Neural progenitor cell (in vitro differentiated cells): ENCODE measurements around the gene PTPRG. TPM values are rescaled to one million over a fixed set of nuclear protein-coding genes. Genes with fewer than 3 reads are reported as not detected.

ENCODE experiments used
- DNase-seq: peaks from one replicate; pipeline ENCODE4 v3.0.0-alpha.2; 2016; ENCODE audit warnings: low spot score
- H2AFZ ChIP-seq: fragments of 200-600 bp; sonication (generic); replicated peaks from 2 replicates; pipeline ENCODE4 v1.6.1; 2016; ENCODE audit warnings: antibody characterized with exemption
- H3F3A ChIP-seq: fragments of 200-600 bp; sonication (generic); 2 replicates; pipeline ENCODE4 v1.6.1; 2016; ENCODE audit warnings: antibody characterized with exemption, low read depth
- H3K27ac ChIP-seq: fragments of 200-600 bp; sonication (generic); 2 replicates; pipeline ENCODE4 v1.5.1; 2016; ENCODE audit warnings: mild to moderate bottlenecking
- H3K27me3 ChIP-seq: fragments of 200-600 bp; sonication (generic); 2 replicates; pipeline ENCODE4 v1.6.1; 2016; ENCODE audit warnings: mild to moderate bottlenecking, moderate library complexity
- H3K36me3 ChIP-seq: fragments of 200-600 bp; sonication (generic); 2 replicates; pipeline ENCODE4 v1.5.1; 2016
- H3K4me1 ChIP-seq: fragments of 200-600 bp; sonication (generic); 2 replicates; pipeline ENCODE4 v1.6.1; 2016; ENCODE audit warnings: mixed run types
- H3K4me2 ChIP-seq: fragments of 200-600 bp; sonication (generic); 2 replicates; pipeline ENCODE4 v1.6.1; 2016
- H3K4me3 ChIP-seq: fragments of 200-600 bp; sonication (generic); 2 replicates; pipeline ENCODE4 v1.5.1; 2016
- H3K79me2 ChIP-seq: fragments of 200-600 bp; sonication (generic); 2 replicates; pipeline ENCODE4 v1.6.1; 2016; ENCODE audit warnings: low read depth
- H3K9ac ChIP-seq: fragments of 200-600 bp; sonication (generic); 2 replicates; pipeline ENCODE4 v1.6.1; 2016
- H3K9me3 ChIP-seq: fragments of 200-600 bp; sonication (generic); 2 replicates; pipeline ENCODE4 v1.5.1; 2016; ENCODE audit warnings: low read depth
- H4K20me1 ChIP-seq: fragments of 200-600 bp; sonication (generic); 2 replicates; pipeline ENCODE4 v1.6.1; 2016; ENCODE audit warnings: low read depth
- H3K27ac Mint-ChIP-seq: 3 replicates; pipeline ENCODE4 v1.8.0; 2021; ENCODE audit warnings: mixed read lengths
- H3K27me3 Mint-ChIP-seq: 2 replicates; pipeline ENCODE4 v1.8.0; 2022; ENCODE audit warnings: low read depth, mild to moderate bottlenecking, inconsistent platforms, moderate library complexity, mixed read lengths; ENCODE audit not compliant: insufficient read depth
- H3K36me3 Mint-ChIP-seq: 3 replicates; pipeline ENCODE4 v1.8.0; 2021; ENCODE audit warnings: mixed read lengths
- H3K4me1 Mint-ChIP-seq: 3 replicates; pipeline ENCODE4 v1.8.0; 2021; ENCODE audit warnings: mixed read lengths
- H3K4me3 Mint-ChIP-seq: 3 replicates; pipeline ENCODE4 v1.8.0; 2021; ENCODE audit warnings: mild to moderate bottlenecking, moderate library complexity, mixed read lengths
- H3K9me3 Mint-ChIP-seq: 3 replicates; pipeline ENCODE4 v1.8.0; 2020; ENCODE audit warnings: mixed read lengths
- EZH2 ChIP-seq: fragments of 200-600 bp; sonication (generic); IDR thresholded peaks from 2 replicates; pipeline ENCODE4 v1.6.1; 2017; ENCODE audit warnings: antibody characterized with exemption, mild to moderate bottlenecking, moderate library complexity
- EZH2phosphoT487 ChIP-seq: fragments of 200-600 bp; sonication (generic); IDR thresholded peaks from 2 replicates; pipeline ENCODE4 v1.6.1; 2017; ENCODE audit warnings: antibody characterized with exemption
- total RNA-seq: library from RNA; depleted of rRNA; stranded (reverse); fragments of >200 nt; gene quantifications from 2 replicates; pipeline ENCODE4 v1.2.3, GENCODE V29; 2015; ENCODE audit warnings: low replicate concordance
- TF ChIP-seq, protein P1 (sequence below): fragments of 200-600 bp; sonication (generic); IDR thresholded peaks from 2 replicates; pipeline ENCODE4 v1.5.1; 2017; ENCODE audit warnings: antibody characterized with exemption, mild to moderate bottlenecking

The PTPRG gene
- total RNA-seq, 1 donor from 2014 or later: 65.3 TPM

DNA sequence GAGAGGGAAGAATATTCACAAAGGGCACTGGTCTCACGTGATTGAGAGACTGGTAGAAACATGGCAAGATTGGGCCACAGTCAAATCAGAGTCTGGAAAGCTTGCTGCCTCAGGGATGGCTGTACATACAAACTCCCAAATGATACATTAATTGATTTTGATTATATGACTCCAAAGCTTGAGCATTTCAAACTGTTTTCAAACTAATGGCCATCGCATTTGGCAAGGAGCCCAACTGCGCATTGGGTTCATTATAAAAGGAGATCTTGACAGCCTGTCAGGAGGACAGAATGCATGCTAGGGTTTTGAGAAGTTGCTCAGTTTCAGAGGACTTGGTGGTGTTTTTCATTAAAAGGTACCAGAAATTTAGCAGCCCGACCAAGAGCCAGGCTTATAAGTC is 117.7 kb downstream of the PTPRG start:
- Histone ChIP-seq H3K27ac (no peak overlapping the region), H3K9ac (no peak overlapping the region), H3K36me3 (no peaks in the 10 kb centered on the region), H3K27me3 (no peaks in the 10 kb centered on the region), H3F3A (peaks cover 18% of the 10 kb centered on the region), H3K9me3 (no peaks in the 10 kb centered on the region), H3K79me2 (peaks cover 91% of the 10 kb centered on the region), H3K4me3 (no peak overlapping the region), H2AFZ (no peak overlapping the region), H3K4me2 (no peak overlapping the region), H4K20me1 (peaks cover 68% of the 10 kb centered on the region), H3K4me1 (peaks cover 47% of the 10 kb centered on the region)
- Mint-ChIP-seq H3K27ac (no peak overlapping the region), H3K27me3 (peaks cover 5% of the 10 kb centered on the region), H3K9me3 (peaks cover 4% of the 10 kb centered on the region), H3K36me3 (no peaks in the 10 kb centered on the region), H3K4me1 (peaks cover 51% of the 10 kb centered on the region), H3K4me3 (no peak overlapping the region)
- TF ChIP-seq EZH2 (no peak), EZH2phosphoT487 (no peak)
- TF ChIP-seq, protein P1, sequence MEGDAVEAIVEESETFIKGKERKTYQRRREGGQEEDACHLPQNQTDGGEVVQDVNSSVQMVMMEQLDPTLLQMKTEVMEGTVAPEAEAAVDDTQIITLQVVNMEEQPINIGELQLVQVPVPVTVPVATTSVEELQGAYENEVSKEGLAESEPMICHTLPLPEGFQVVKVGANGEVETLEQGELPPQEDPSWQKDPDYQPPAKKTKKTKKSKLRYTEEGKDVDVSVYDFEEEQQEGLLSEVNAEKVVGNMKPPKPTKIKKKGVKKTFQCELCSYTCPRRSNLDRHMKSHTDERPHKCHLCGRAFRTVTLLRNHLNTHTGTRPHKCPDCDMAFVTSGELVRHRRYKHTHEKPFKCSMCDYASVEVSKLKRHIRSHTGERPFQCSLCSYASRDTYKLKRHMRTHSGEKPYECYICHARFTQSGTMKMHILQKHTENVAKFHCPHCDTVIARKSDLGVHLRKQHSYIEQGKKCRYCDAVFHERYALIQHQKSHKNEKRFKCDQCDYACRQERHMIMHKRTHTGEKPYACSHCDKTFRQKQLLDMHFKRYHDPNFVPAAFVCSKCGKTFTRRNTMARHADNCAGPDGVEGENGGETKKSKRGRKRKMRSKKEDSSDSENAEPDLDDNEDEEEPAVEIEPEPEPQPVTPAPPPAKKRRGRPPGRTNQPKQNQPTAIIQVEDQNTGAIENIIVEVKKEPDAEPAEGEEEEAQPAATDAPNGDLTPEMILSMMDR: no peak
- DNase-seq: no peak

DNA sequence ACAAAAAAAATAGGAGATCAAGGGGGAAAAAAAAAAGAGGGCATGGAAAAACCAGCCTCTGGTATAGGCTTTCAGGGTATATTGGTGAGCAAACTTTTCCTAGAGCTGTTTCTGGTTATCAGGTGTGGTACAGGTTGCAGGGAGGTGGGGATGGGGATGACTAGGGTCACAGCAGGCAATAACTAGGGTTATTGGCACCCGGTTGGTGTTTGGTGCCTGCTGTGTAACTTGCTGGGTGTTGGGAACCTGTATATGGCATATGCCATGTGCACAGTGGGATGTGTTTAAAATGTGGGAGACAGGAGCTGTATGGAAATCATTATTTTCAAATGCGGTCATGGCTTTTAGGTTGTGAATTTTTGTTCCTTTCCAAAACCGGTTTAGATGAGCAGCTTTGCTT is 119.2 kb downstream of the PTPRG start:
- no peaks in the 10 kb centered on the region for H3K36me3 ChIP-seq
- H3K9me3 ChIP-seq: no peaks in the 10 kb centered on the region
- Mint-ChIP-seq H3K36me3 (no peaks in the 10 kb centered on the region), H3K27ac (no peak overlapping the region), H3K27me3 (peaks cover 5% of the 10 kb centered on the region), H3K4me3 (no peak overlapping the region), H3K9me3 (peaks cover 2% of the 10 kb centered on the region), H3K4me1 (peaks cover 59% of the 10 kb centered on the region)
- H3K27ac ChIP-seq: no peak overlapping the region
- H4K20me1 ChIP-seq: peaks cover 84% of the 10 kb centered on the region
- peaks cover 1% of the 10 kb centered on the region for H3K27me3 ChIP-seq
- H3K79me2 ChIP-seq: peaks cover 97% of the 10 kb centered on the region
- peaks cover 18% of the 10 kb centered on the region for H3F3A ChIP-seq
- peaks cover 63% of the 10 kb centered on the region for H3K4me1 ChIP-seq
- H3K9ac ChIP-seq: no peak overlapping the region
- H3K4me2 ChIP-seq: no peak overlapping the region
- TF ChIP-seq EZH2: no peak
- no peak for TF ChIP-seq EZH2phosphoT487
- TF ChIP-seq, protein P1: no peak
- H3K4me3 ChIP-seq: no peak overlapping the region
- H2AFZ ChIP-seq: no peak overlapping the region
- no peak for DNase-seq

DNA sequence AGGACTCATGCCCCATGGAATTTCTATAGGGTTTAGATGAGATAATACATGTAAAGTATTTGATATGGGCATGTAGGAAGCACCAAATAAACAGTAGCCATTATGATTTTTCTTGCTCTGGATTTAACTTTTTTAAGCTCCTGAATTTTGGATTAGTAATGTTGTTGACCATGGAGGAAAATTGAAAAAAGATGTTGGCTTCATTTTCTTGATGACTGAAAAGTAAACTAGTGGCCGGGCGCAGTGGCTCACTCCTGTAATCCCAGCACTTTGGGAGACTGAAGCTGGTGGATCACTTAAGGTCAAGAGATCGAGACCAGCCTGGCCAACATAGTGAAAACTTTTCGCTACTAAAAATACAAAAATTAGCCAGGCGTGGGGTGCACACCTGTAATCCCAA is 120.3 kb downstream of the PTPRG start:
- H3K79me2 ChIP-seq: peaks cover 98% of the 10 kb centered on the region

More for the DNA sequence above, 120.3 kb downstream of the PTPRG start:
- no peaks in the 10 kb centered on the region for H3K9me3 ChIP-seq
- H3K9me3 Mint-ChIP-seq: peaks cover 2% of the 10 kb centered on the region
- no peak overlapping the region for H3K4me3 ChIP-seq
- no peak overlapping the region for H3K27ac ChIP-seq
- H2AFZ ChIP-seq: no peak overlapping the region
- no peak for TF ChIP-seq EZH2
- TF ChIP-seq EZH2phosphoT487: no peak
- TF ChIP-seq, protein P1: no peak
- peaks cover 67% of the 10 kb centered on the region for H3K4me1 ChIP-seq
- H4K20me1 ChIP-seq: peaks cover 91% of the 10 kb centered on the region
- no peak overlapping the region for H3K4me2 ChIP-seq
- no peak for DNase-seq
- no peak overlapping the region for H3K9ac ChIP-seq
- no peaks in the 10 kb centered on the region for H3K36me3 ChIP-seq
- H3F3A ChIP-seq: peaks cover 18% of the 10 kb centered on the region
- no peak overlapping the region for H3K4me3 Mint-ChIP-seq
- no peaks in the 10 kb centered on the region for H3K36me3 Mint-ChIP-seq
- peaks cover 12% of the 10 kb centered on the region for H3K27me3 ChIP-seq
- H3K4me1 Mint-ChIP-seq: peaks cover 69% of the 10 kb centered on the region
- H3K27me3 Mint-ChIP-seq: peaks cover 10% of the 10 kb centered on the region
- H3K27ac Mint-ChIP-seq: no peak overlapping the region
